ENCODE measurements around the gene ZNF221. TPM values are rescaled to one million over a fixed set of nuclear protein-coding genes. Genes with fewer than 3 reads are reported as not detected.

The ZNF221 gene
- total RNA-seq, 1 experiment from 2014 or later = 2.5 TPM

DNA sequence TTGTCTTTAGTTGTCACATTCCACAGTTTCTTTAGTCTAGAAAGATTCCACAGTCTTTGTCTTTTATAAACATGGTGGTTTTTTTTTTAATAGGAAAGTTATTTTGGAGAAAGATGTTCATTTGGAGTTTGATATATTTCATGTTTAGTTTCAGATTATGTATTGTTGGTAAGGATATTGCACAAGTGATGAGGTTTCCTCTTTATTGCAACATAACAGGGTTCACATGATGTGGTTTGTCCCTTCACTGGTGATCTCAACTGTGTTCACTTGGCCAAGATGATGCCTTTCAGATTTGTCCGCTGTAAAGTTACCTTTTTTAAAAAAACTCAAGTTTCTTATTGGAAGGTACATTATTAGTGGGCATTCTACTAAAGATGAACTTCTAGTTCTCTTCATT lies 54.9 kb downstream of the ZNF221 start:
- peaks cover 7 to 10% of the 10 kb centered on the region in 2 experiments; a peak in 3 of 4 replicates for H3K9me3 ChIP-seq (ENCODE audit: control insufficient read depth in 1 of 2, insufficient read depth in 1 of 2, low read depth in 1 of 2, low read length in 2 of 2)

More for the DNA sequence above, 54.9 kb downstream of the ZNF221 start:
- no TSS peak for BruUV-seq (replicated peaks)
- ATAC-seq = no peak
- H3K79me2 ChIP-seq (ENCODE audit: insufficient read depth, low read length) = no peaks in the 10 kb centered on the region; the same call in 1 of the 2 replicates
- no peak overlapping the region for H2AFZ ChIP-seq (ENCODE audit: low read depth, low read length, poor library complexity, severe bottlenecking)
- H3K9me2 ChIP-seq (ENCODE audit: insufficient read depth) = no peaks in the 10 kb centered on the region
- no peak overlapping the region for H3K4me3 ChIP-seq (replicated peaks in 1 of 2; ENCODE audit: low read depth in 1 of 2, low read length in 2 of 2)
- intact Hi-C loops (cut with micrococcal nuclease) = no loop called here
- no peaks in the 10 kb centered on the region for H3K27me3 ChIP-seq (ENCODE audit: insufficient read depth, low read length)
- no peak overlapping the region for H3K4me2 ChIP-seq (ENCODE audit: low read length)
- no peaks in the 10 kb centered on the region for H4K20me1 ChIP-seq (ENCODE audit: insufficient read depth)
- H3K36me3 ChIP-seq (ENCODE audit: control insufficient read depth in 1 of 2, insufficient read depth in 2 of 2, low read length in 2 of 2) = peaks cover 14 to 24% of the 10 kb centered on the region in 2 experiments
- H3K27ac ChIP-seq (ENCODE audit: low read depth, low read length) = no peak overlapping the region
- TF ChIP-seq FOSL1 (IDR thresholded peaks at IDR 0.05; ENCODE audit: low read depth) (no peak), CEBPB (IDR thresholded peaks at IDR 0.05; ENCODE audit: low read depth) (no peak), EZH2phosphoT487 (IDR thresholded peaks at IDR 0.05; ENCODE audit: borderline replicate concordance) (no peak)
- TF ChIP-seq, protein P1, sequence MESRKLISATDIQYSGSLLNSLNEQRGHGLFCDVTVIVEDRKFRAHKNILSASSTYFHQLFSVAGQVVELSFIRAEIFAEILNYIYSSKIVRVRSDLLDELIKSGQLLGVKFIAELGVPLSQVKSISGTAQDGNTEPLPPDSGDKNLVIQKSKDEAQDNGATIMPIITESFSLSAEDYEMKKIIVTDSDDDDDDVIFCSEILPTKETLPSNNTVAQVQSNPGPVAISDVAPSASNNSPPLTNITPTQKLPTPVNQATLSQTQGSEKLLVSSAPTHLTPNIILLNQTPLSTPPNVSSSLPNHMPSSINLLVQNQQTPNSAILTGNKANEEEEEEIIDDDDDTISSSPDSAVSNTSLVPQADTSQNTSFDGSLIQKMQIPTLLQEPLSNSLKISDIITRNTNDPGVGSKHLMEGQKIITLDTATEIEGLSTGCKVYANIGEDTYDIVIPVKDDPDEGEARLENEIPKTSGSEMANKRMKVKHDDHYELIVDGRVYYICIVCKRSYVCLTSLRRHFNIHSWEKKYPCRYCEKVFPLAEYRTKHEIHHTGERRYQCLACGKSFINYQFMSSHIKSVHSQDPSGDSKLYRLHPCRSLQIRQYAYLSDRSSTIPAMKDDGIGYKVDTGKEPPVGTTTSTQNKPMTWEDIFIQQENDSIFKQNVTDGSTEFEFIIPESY (IDR thresholded peaks at IDR 0.05; ENCODE audit: extremely low read depth, insufficient replicate concordance, low read length) = no peak
- TF ChIP-seq, protein P2, sequence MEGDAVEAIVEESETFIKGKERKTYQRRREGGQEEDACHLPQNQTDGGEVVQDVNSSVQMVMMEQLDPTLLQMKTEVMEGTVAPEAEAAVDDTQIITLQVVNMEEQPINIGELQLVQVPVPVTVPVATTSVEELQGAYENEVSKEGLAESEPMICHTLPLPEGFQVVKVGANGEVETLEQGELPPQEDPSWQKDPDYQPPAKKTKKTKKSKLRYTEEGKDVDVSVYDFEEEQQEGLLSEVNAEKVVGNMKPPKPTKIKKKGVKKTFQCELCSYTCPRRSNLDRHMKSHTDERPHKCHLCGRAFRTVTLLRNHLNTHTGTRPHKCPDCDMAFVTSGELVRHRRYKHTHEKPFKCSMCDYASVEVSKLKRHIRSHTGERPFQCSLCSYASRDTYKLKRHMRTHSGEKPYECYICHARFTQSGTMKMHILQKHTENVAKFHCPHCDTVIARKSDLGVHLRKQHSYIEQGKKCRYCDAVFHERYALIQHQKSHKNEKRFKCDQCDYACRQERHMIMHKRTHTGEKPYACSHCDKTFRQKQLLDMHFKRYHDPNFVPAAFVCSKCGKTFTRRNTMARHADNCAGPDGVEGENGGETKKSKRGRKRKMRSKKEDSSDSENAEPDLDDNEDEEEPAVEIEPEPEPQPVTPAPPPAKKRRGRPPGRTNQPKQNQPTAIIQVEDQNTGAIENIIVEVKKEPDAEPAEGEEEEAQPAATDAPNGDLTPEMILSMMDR (IDR thresholded peaks at IDR 0.05 in 2 of 3, conservative IDR thresholded peaks at IDR 0.05 in 1 of 3; ENCODE audit: borderline replicate concordance in 1 of 3, insufficient read depth in 1 of 3, low read depth in 2 of 3, low read length in 2 of 3) = no peak
- POLR2A ChIA-PET = no interaction called here
- DNase-seq (ENCODE audit: low read depth, low spot score) = no peak
- CTCF ChIA-PET = no interaction called here
- H3K9ac ChIP-seq (ENCODE audit: low read length) = no peak overlapping the region
- RAD21 ChIA-PET (ENCODE audit: low non-redundant PET in 1 of 2, low total read pairs in 2 of 2, uncharacterized antibody in 2 of 2, unreplicated experiment in 2 of 2) = no interaction called here
- peaks cover 0 to 13% of the 10 kb centered on the region in 2 experiments; a peak in 2 of 4 replicates for H3K4me1 ChIP-seq (ENCODE audit: control insufficient read depth in 1 of 2, insufficient read depth in 2 of 2, low read length in 2 of 2)
